WTC11 (cell line): ENCODE data around the gene SH3BP5L.
A peak's percentile ranks its signal among the peaks of the same experiment; 100 is the strongest.

ENCODE experiments used
- CREB1 ChIP-seq: sonication (generic); formaldehyde crosslinking; IDR thresholded peaks from 2 replicates; pipeline ENCODE4 v1.8.0; 2023; ENCODE audit warnings: mild to moderate bottlenecking, missing genetic modification reagents
- CREM ChIP-seq: sonication (generic); formaldehyde crosslinking; IDR thresholded peaks from 2 replicates; pipeline ENCODE4 v1.8.1; 2022; ENCODE audit warnings: mild to moderate bottlenecking, missing genetic modification reagents, moderate library complexity
- CTCF ChIP-seq: fragments of 200-600 bp; IDR thresholded peaks from 2 replicates; pipeline ENCODE4 v1.8.0; 2022; ENCODE audit warnings: antibody characterized with exemption
- FOXJ3 ChIP-seq: sonication (generic); formaldehyde crosslinking; IDR thresholded peaks from 2 replicates; pipeline ENCODE4 v1.9.0; 2021; ENCODE audit warnings: missing genetic modification reagents, mild to moderate bottlenecking, borderline replicate concordance
- HMGXB4 ChIP-seq: sonication (generic); formaldehyde crosslinking; IDR thresholded peaks from 2 replicates; pipeline ENCODE4 v1.8.1; 2023; ENCODE audit warnings: mild to moderate bottlenecking, moderate library complexity, missing genetic modification reagents
- JUN ChIP-seq: sonication (generic); formaldehyde crosslinking; IDR thresholded peaks from 2 replicates; pipeline ENCODE4 v1.8.0; 2023; ENCODE audit warnings: mild to moderate bottlenecking, missing genetic modification reagents
- RELA ChIP-seq: sonication (generic); formaldehyde crosslinking; IDR thresholded peaks from 2 replicates; pipeline ENCODE4 v1.8.1; 2022; ENCODE audit warnings: missing genetic modification reagents, mild to moderate bottlenecking, borderline replicate concordance
- SMAD3 ChIP-seq: sonication (generic); formaldehyde crosslinking; IDR thresholded peaks from 2 replicates; pipeline ENCODE4 v1.8.0; 2022; ENCODE audit warnings: missing genetic modification reagents, mild to moderate bottlenecking, borderline replicate concordance
- TEAD1 ChIP-seq: sonication (generic); formaldehyde crosslinking; IDR thresholded peaks from 2 replicates; pipeline ENCODE4 v1.8.0; 2022; ENCODE audit warnings: mild to moderate bottlenecking, missing genetic modification reagents
- ZNF138 ChIP-seq: sonication (generic); formaldehyde crosslinking; conservative IDR thresholded peaks from 2 replicates; pipeline ENCODE4 v1.8.1; 2022; ENCODE audit warnings: mild to moderate bottlenecking, moderate library complexity, missing genetic modification reagents
- ZNF232 ChIP-seq: sonication (generic); formaldehyde crosslinking; IDR thresholded peaks from 2 replicates; pipeline ENCODE4 v1.8.0; 2022; ENCODE audit warnings: mild to moderate bottlenecking, missing genetic modification reagents
- ZNF416 ChIP-seq: fragments of 250-450 bp; sonication (Bioruptor Pico); IDR thresholded peaks from 2 replicates; pipeline ENCODE4 v1.9.0; 2021; ENCODE audit warnings: mild to moderate bottlenecking, inconsistent platforms

GRCh38 chr1:248858891-248859889 lies 33.5 kb upstream of the SH3BP5L start, which contains the start of gene ZNF692:
- TF ChIP-seq CTCF (no peak), HMGXB4 (CRISPR knock-in tag) (no peak), TEAD1 (CRISPR knock-in tag) (peak; percentile 80; the same call in 1 of the 2 replicates), RELA (CRISPR knock-in tag) (no peak), CREB1 (CRISPR knock-in tag) (0 out of 2 replicates have a peak, but pooled peaks have one; percentile 47), ZNF416 (CRISPR knock-in tag) (no peak), FOXJ3 (CRISPR knock-in tag) (no peak), CREM (no peak; the same call in 1 of the 2 replicates), SMAD3 (CRISPR knock-in tag) (no peak), ZNF138 (CRISPR knock-in tag) (no peak), JUN (CRISPR knock-in tag) (no peak), ZNF232 (CRISPR knock-in tag) (no peak)
